CD8-positive, alpha-beta memory T cell (primary cell): ENCODE measurements around the gene LDLRAD4. TPM values are rescaled to one million over a fixed set of nuclear protein-coding genes. Genes with fewer than 3 reads are reported as not detected.
A peak's percentile ranks its signal among the peaks of the same experiment; 100 is the strongest.

ENCODE experiments used
- CTCF ChIA-PET: fragments of 350-600 bp; sonication (Branson Sonifier 250); formaldehyde crosslinking; loops from one replicate; lab custom pipeline; 2021; ENCODE audit warnings: antibody characterized with exemption; lab: Charles Lee
- POLR2A ChIA-PET: fragments of 350-600 bp; sonication (Branson Sonifier 250); formaldehyde crosslinking; loops from one replicate; lab custom pipeline; 2021; ENCODE audit warnings: antibody characterized with exemption; lab: Charles Lee
- DNase-seq, 5 donors: peaks; one replicate each; pipeline versions ENCODE4 v3.0.0 to v3.0.0-alpha.2; 2020 to 2022; ENCODE audit warnings: mixed read lengths in 1 of 5
- H3K27ac ChIP-seq: one replicate; pipeline ENCODE4 v1.7.0; 2013; ENCODE audit warnings: low read depth, mild to moderate bottlenecking, low read length, moderate library complexity
- H3K27me3 ChIP-seq: 2 replicates; pipeline ENCODE4 v1.7.0; 2013; ENCODE audit warnings: low read length, mild to moderate bottlenecking; ENCODE audit not compliant: insufficient read depth, poor library complexity, severe bottlenecking
- H3K36me3 ChIP-seq: 2 replicates; pipeline ENCODE4 v1.7.0; 2013; ENCODE audit warnings: mild to moderate bottlenecking, low read length, moderate library complexity; ENCODE audit not compliant: insufficient read depth
- H3K4me1 ChIP-seq: 2 replicates; pipeline ENCODE4 v1.7.0; 2013; ENCODE audit warnings: mild to moderate bottlenecking, low read length, moderate library complexity; ENCODE audit not compliant: insufficient read depth
- H3K4me3 ChIP-seq: 2 replicates; pipeline ENCODE4 v1.7.0; 2013; ENCODE audit warnings: mild to moderate bottlenecking, low read length
- H3K9me3 ChIP-seq: 2 replicates; pipeline ENCODE4 v1.7.0; 2013; ENCODE audit warnings: mild to moderate bottlenecking, low read length
- H3K27ac Mint-ChIP-seq, 8 donors: one replicate each; pipeline ENCODE4 v1.8.0; 2020 to 2021; ENCODE audit warnings: mixed read lengths in 8 of 8, mild to moderate bottlenecking in 6 of 8, inconsistent platforms in 3 of 8, moderate library complexity in 3 of 8
- H3K27me3 Mint-ChIP-seq, 2 donors: one replicate each; pipeline ENCODE4 v1.8.0; 2020 to 2021; ENCODE audit warnings: mixed read lengths in 2 of 2, mild to moderate bottlenecking in 1 of 2, moderate library complexity in 1 of 2
- H3K36me3 Mint-ChIP-seq, 3 donors: one replicate each; pipeline ENCODE4 v1.8.0; 2020 to 2021; ENCODE audit warnings: mixed read lengths in 3 of 3, inconsistent platforms in 1 of 3, mild to moderate bottlenecking in 1 of 3
- H3K4me1 Mint-ChIP-seq, 3 donors: one replicate each; pipeline ENCODE4 v1.8.0; 2020 to 2021; ENCODE audit warnings: mixed read lengths in 3 of 3, inconsistent platforms in 1 of 3, mild to moderate bottlenecking in 1 of 3
- H3K4me3 Mint-ChIP-seq, 7 donors: one replicate each; pipeline ENCODE4 v1.8.0; 2020 to 2021; ENCODE audit warnings: mixed read lengths in 7 of 7, mild to moderate bottlenecking in 6 of 7, moderate library complexity in 4 of 7, inconsistent platforms in 2 of 7
- H3K9me3 Mint-ChIP-seq, 5 donors: one replicate each; pipeline ENCODE4 v1.8.0; 2020 to 2022; ENCODE audit warnings: mixed read lengths in 5 of 5, mild to moderate bottlenecking in 3 of 5, moderate library complexity in 2 of 5, inconsistent platforms in 1 of 5
- polyA plus RNA-seq: library from polyadenylated mRNA; unstranded; fragments of 300-500 nt; fragmentation: Illumina TruSeq; gene quantifications from one replicate; pipeline ENCODE4 v1.2.3, GENCODE V29; 2021
- total RNA-seq, 2 experiments: library from RNA; stranded (reverse); gene quantifications; one replicate each; pipeline ENCODE4 v1.2.3, GENCODE V29; 2021

Gene LDLRAD4
- total and polyA plus RNA-seq, 3 experiments from 2014 or later = 8.1 to 30.4 (median 27.3) TPM

DNA sequence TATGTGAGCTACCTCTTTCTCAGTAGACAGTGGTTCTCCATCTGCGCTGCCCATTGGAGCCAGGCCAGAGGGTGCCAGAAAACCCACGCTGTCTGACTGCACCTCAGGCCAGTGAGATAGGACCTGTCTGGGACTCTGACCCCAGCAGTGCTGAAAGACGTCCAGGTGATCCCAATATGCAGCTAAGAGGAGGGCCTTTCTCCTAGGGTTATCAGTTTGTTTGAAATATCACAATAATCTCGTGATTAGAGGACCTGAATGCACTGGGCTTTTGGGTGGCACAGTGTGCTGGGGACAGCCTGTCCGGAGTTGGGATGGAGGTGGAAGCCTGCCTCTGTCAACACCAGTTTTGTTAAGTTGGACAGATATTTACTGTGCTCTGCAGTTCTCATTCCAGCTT, 216.3 kb downstream of the LDLRAD4 start:
- H3K27me3 ChIP-seq = no peaks in the 10 kb centered on the region
- peak overlapping the region in 1 of 8 donors; percentile 65 for H3K27ac Mint-ChIP-seq
- H3K4me1 ChIP-seq = peaks cover 30% of the 10 kb centered on the region
- no peak overlapping the region for H3K4me3 ChIP-seq
- ChIA-PET POLR2A (no interaction called here), CTCF (no interaction called here)
- no peak for DNase-seq
- peaks cover 19 to 39% (median 20%) of the 10 kb centered on the region in 3 donors for H3K4me1 Mint-ChIP-seq
- no peak overlapping the region for H3K27ac ChIP-seq
- no peak overlapping the region for H3K4me3 Mint-ChIP-seq
- H3K36me3 Mint-ChIP-seq = no peaks in the 10 kb centered on the region
- peaks cover 0 to 1% of the 10 kb centered on the region in 2 donors for H3K27me3 Mint-ChIP-seq
- H3K9me3 Mint-ChIP-seq = no peaks in the 10 kb centered on the region
- no peaks in the 10 kb centered on the region for H3K9me3 ChIP-seq
- H3K36me3 ChIP-seq = no peaks in the 10 kb centered on the region

GRCh38 chr18:13435586-13436333, 217.2 kb downstream of the LDLRAD4 start:
- peaks cover 30% of the 10 kb centered on the region for H3K4me1 ChIP-seq
- no peaks in the 10 kb centered on the region for H3K9me3 ChIP-seq
- Mint-ChIP-seq H3K4me3 (no peak overlapping the region), H3K36me3 (no peaks in the 10 kb centered on the region), H3K4me1 (peaks cover 19 to 39% (median 20%) of the 10 kb centered on the region in 3 donors), H3K9me3 (no peaks in the 10 kb centered on the region), H3K27ac (peak overlapping the region in 2 of 8 donors; percentile 79 to 91), H3K27me3 (peaks cover 0 to 1% of the 10 kb centered on the region in 2 donors)
- ChIA-PET CTCF (no interaction called here), POLR2A (no interaction called here)
- H3K27ac ChIP-seq = no peak overlapping the region
- DNase-seq = no peak
- no peaks in the 10 kb centered on the region for H3K27me3 ChIP-seq
- H3K36me3 ChIP-seq = no peaks in the 10 kb centered on the region
- H3K4me3 ChIP-seq = no peak overlapping the region

DNA sequence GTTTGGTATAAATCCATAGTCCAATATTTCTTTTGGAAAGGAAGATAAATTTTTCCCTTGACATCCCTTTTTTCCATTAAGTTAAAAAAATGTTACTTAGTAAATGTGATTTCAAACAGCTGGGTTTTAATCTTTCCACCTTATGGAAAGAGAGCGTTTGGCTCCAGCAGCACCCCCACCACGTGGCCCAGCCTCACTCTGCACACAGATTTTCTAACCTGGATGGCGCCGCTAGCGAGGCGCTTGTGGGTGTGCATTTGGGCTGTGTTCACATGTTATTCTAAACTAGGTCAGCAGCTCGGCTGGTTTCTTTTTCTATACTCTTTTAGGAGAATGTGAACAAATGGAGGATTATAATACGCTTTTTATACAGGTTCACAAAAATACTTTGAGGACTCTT, 218.0 kb downstream of the LDLRAD4 start:
- CTCF ChIA-PET = no interaction called here
- Histone ChIP-seq H3K27me3 (no peaks in the 10 kb centered on the region), H3K4me3 (no peak overlapping the region), H3K36me3 (no peaks in the 10 kb centered on the region), H3K9me3 (no peaks in the 10 kb centered on the region), H3K4me1 (peaks cover 30% of the 10 kb centered on the region), H3K27ac (no peak overlapping the region)
- Mint-ChIP-seq H3K27ac (peak overlapping the region in 7 of 8 donors; percentile 79 to 92 (median 89)), H3K27me3 (peaks cover 0 to 1% of the 10 kb centered on the region in 2 donors), H3K4me1 (peaks cover 19 to 39% (median 20%) of the 10 kb centered on the region in 3 donors), H3K9me3 (no peaks in the 10 kb centered on the region), H3K4me3 (peak overlapping the region in 4 of 7 donors; percentile 26 to 77 (median 54)), H3K36me3 (no peaks in the 10 kb centered on the region)
- DNase-seq = peak in 3 of 5 donors; percentile 14 to 32 (median 18)
- POLR2A ChIA-PET = no interaction called here

GRCh38 chr18:13437034-13437433, 218.5 kb downstream of the LDLRAD4 start:
- H3K4me1 ChIP-seq = peaks cover 30% of the 10 kb centered on the region
- no peaks in the 10 kb centered on the region for H3K9me3 ChIP-seq
- ChIA-PET CTCF (no interaction called here), POLR2A (no interaction called here)
- Mint-ChIP-seq H3K4me3 (peak overlapping the region in 5 of 7 donors; percentile 26 to 77 (median 57)), H3K4me1 (peaks cover 19 to 39% (median 20%) of the 10 kb centered on the region in 3 donors), H3K27me3 (peaks cover 0 to 1% of the 10 kb centered on the region in 2 donors), H3K36me3 (no peaks in the 10 kb centered on the region), H3K27ac (peak overlapping the region in 7 of 8 donors; percentile 79 to 92 (median 89)), H3K9me3 (no peaks in the 10 kb centered on the region)
- peak overlapping the region; percentile 38 for H3K4me3 ChIP-seq
- H3K36me3 ChIP-seq = no peaks in the 10 kb centered on the region
- DNase-seq = no peak
- H3K27me3 ChIP-seq = no peaks in the 10 kb centered on the region
- no peak overlapping the region for H3K27ac ChIP-seq

DNA sequence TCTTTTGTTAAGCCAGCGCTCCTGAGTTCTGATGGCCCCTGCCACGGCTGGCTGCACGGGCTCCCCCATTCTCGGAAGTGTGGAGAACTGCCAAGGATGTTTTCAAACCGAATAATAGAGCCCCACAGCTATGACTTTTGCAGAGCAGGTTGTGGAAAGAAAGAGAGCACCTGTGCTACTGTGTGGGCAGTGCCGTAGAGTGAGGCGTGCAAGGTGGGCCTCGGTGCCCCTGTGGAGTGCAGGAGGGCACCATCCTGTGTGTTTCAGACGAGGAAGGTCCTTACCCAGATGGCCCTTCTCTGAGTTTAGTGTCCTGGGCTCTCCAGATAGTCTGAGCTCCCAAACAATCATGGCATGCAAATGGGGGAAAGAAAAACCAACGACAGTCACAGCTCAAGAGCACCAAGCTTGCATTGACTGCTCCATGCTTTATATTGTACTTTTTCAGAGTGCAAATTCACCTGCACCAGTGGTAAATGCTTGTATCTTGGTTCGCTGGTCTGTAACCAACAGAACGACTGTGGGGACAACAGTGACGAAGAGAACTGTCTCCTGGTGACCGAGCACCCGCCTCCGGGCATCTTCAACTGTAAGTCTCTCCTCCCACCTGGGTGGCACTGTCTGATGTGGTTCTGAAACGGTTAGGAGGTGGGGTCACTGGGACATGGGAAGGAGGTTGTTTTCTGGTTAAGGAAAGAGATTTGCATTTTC, 219.4 kb downstream of the LDLRAD4 start:
- POLR2A ChIA-PET = no interaction called here
- peak overlapping the region in 7 of 8 donors; percentile 73 to 82 (median 79) for H3K27ac Mint-ChIP-seq
- H3K27ac ChIP-seq = no peak overlapping the region

GRCh38 chr18:13438507-13439056, 220.0 kb downstream of the LDLRAD4 start:
- H3K9me3 Mint-ChIP-seq = no peaks in the 10 kb centered on the region
- no peaks in the 10 kb centered on the region for H3K27me3 Mint-ChIP-seq
- H3K27me3 ChIP-seq = no peaks in the 10 kb centered on the region
- no peaks in the 10 kb centered on the region for H3K36me3 ChIP-seq
- peaks cover 19 to 39% (median 23%) of the 10 kb centered on the region in 3 donors for H3K4me1 Mint-ChIP-seq
- H3K4me1 ChIP-seq = peaks cover 34% of the 10 kb centered on the region
- POLR2A ChIA-PET = no interaction called here
- CTCF ChIA-PET = no interaction called here
- H3K27ac Mint-ChIP-seq = peak overlapping the region in 6 of 8 donors; percentile 73 to 82 (median 79)
- H3K4me3 Mint-ChIP-seq = peak overlapping the region in 5 of 7 donors; percentile 45 to 77 (median 63)
- peak overlapping the region; percentile 38 for H3K4me3 ChIP-seq
- H3K9me3 ChIP-seq = no peaks in the 10 kb centered on the region
- peak in 1 of 5 donors; percentile 10 for DNase-seq
- H3K36me3 Mint-ChIP-seq = no peaks in the 10 kb centered on the region
- no peak overlapping the region for H3K27ac ChIP-seq

More for the DNA sequence above, 219.4 kb downstream of the LDLRAD4 start:
- H3K9me3 ChIP-seq = no peaks in the 10 kb centered on the region
- DNase-seq = peak in 2 of 5 donors; percentile 26 to 72
- no peaks in the 10 kb centered on the region for H3K9me3 Mint-ChIP-seq
- H3K4me1 Mint-ChIP-seq = peaks cover 19 to 39% (median 20%) of the 10 kb centered on the region in 3 donors
- H3K4me1 ChIP-seq = peaks cover 30% of the 10 kb centered on the region
- H3K4me3 ChIP-seq = peak overlapping the region; percentile 38
- no peaks in the 10 kb centered on the region for H3K27me3 ChIP-seq
- H3K27me3 Mint-ChIP-seq = no peaks in the 10 kb centered on the region
- CTCF ChIA-PET = no interaction called here
- peak overlapping the region in 5 of 7 donors; percentile 45 to 77 (median 63) for H3K4me3 Mint-ChIP-seq
- H3K36me3 ChIP-seq = no peaks in the 10 kb centered on the region
- H3K36me3 Mint-ChIP-seq = no peaks in the 10 kb centered on the region

GRCh38 chr18:13439461-13439860, 220.9 kb downstream of the LDLRAD4 start:
- Mint-ChIP-seq H3K4me1 (peaks cover 19 to 39% (median 24%) of the 10 kb centered on the region in 3 donors), H3K4me3 (no peak overlapping the region), H3K27ac (peak overlapping the region in 2 of 8 donors; percentile 18 to 56), H3K9me3 (no peaks in the 10 kb centered on the region), H3K27me3 (no peaks in the 10 kb centered on the region), H3K36me3 (no peaks in the 10 kb centered on the region)
- Histone ChIP-seq H3K9me3 (no peaks in the 10 kb centered on the region), H3K4me1 (peaks cover 34% of the 10 kb centered on the region), H3K4me3 (no peak overlapping the region), H3K27me3 (no peaks in the 10 kb centered on the region), H3K36me3 (no peaks in the 10 kb centered on the region), H3K27ac (no peak overlapping the region)
- ChIA-PET CTCF (no interaction called here), POLR2A (no interaction called here)
- DNase-seq = no peak
